ENCODE results near the gene HSD17B4. TPM values are rescaled to one million over a fixed set of nuclear protein-coding genes. Genes with fewer than 3 reads are reported as not detected.

The HSD17B4 gene
- total and polyA plus RNA-seq, 2 of the 13 experiments (the other 11 are each of a cell fraction or from before 2014, with no cell fraction given) = 178 to 399 TPM

DNA sequence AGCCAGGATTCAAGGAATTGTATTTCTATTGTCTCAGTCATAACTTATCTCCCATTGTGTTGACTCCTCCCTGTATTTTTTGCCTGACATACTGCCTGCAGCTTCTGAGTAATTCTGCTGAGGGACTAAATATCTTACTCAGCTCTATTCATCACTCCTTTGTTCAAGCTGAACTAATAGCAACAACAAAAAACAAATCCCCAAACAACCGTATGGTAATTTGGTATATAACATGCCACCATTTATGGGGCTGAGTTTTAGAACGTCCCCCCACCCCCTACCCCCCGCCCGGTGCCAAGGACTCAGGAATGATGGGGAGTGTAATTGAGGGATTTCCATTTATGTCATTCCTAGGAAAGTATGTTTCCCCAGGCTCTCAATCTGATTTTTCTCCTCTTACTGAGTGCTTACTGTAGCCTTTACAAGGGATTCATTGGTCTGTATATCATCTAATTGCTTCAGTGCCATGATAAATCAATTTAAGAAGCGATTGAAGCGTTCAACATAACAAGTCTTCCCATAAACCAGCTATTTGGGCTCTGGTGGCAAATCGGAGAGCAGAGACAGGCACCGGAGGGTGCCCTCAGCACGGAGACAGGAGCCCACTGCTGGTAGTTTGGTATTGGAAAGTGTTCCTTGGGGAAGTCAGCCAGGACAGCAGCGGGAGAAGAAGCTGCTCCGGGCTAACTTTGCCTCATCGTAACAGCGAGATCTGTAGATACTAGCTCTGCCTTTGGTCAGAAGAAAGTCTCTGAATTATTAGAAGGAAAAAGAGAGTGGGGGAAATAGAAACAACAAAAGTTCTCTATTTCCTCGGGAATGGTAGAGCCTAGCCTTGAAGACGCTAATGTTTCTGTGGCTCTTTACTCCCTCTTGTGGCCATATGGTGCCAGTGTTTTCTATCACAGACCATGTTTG lies 40.7 kb upstream of the HSD17B4 start (continued):
- TF ChIP-seq ZNF326 (CRISPR knock-in tag; IDR thresholded peaks at IDR 0.05; ENCODE audit: borderline replicate concordance) (no peak), ZNF256 (CRISPR knock-in tag; conservative IDR thresholded peaks at IDR 0.05) (no peak), ZNF224 (CRISPR knock-in tag; IDR thresholded peaks at IDR 0.05) (no peak), KAT8 (CRISPR knock-in tag; IDR thresholded peaks at IDR 0.05) (no peak), SNAPC2 (CRISPR knock-in tag; IDR thresholded peaks at IDR 0.05) (0 out of 2 replicates have a peak, but pooled peaks have one; percentile 33), NCOA1 (CRISPR knock-in tag; IDR thresholded peaks at IDR 0.05) (no peak), ZNF878 (CRISPR knock-in tag; IDR thresholded peaks at IDR 0.05) (0 out of 2 replicates have a peak, but pooled peaks have one; percentile 47), MAFK (conservative IDR thresholded peaks at IDR 0.05 in 1 of 2, IDR thresholded peaks at IDR 0.05 in 1 of 2; ENCODE audit: low read length in 2 of 2) (peak; percentile 16 to 39; a peak in 1 of 4 replicates), ZNF598 (CRISPR knock-in tag; IDR thresholded peaks at IDR 0.05; ENCODE audit: borderline replicate concordance) (0 out of 2 replicates have a peak, but pooled peaks have one; percentile 26), BCL6 (CRISPR knock-in tag; IDR thresholded peaks at IDR 0.05) (0 out of 2 replicates have a peak, but pooled peaks have one; percentile 6), MAFF (IDR thresholded peaks at IDR 0.05; ENCODE audit: low read depth, low read length) (peak; percentile 38; the same call in 1 of the 2 replicates)
- TF ChIP-seq, protein P1, sequence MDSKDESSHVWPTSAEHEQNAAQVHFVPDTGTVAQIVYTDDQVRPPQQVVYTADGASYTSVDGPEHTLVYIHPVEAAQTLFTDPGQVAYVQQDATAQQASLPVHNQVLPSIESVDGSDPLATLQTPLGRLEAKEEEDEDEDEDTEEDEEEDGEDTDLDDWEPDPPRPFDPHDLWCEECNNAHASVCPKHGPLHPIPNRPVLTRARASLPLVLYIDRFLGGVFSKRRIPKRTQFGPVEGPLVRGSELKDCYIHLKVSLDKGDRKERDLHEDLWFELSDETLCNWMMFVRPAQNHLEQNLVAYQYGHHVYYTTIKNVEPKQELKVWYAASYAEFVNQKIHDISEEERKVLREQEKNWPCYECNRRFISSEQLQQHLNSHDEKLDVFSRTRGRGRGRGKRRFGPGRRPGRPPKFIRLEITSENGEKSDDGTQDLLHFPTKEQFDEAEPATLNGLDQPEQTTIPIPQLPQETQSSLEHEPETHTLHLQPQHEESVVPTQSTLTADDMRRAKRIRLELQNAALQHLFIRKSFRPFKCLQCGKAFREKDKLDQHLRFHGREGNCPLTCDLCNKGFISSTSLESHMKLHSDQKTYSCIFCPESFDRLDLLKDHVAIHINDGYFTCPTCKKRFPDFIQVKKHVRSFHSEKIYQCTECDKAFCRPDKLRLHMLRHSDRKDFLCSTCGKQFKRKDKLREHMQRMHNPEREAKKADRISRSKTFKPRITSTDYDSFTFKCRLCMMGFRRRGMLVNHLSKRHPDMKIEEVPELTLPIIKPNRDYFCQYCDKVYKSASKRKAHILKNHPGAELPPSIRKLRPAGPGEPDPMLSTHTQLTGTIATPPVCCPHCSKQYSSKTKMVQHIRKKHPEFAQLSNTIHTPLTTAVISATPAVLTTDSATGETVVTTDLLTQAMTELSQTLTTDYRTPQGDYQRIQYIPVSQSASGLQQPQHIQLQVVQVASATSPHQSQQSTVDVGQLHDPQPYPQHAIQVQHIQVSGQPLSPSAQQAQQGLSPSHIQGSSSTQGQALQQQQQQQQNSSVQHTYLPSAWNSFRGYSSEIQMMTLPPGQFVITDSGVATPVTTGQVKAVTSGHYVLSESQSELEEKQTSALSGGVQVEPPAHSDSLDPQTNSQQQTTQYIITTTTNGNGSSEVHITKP (CRISPR knock-in tag; IDR thresholded peaks at IDR 0.05; ENCODE audit: low read depth) = peak; percentile 55; the same call in 1 of the 2 replicates
- TF ChIP-seq, protein P2, sequence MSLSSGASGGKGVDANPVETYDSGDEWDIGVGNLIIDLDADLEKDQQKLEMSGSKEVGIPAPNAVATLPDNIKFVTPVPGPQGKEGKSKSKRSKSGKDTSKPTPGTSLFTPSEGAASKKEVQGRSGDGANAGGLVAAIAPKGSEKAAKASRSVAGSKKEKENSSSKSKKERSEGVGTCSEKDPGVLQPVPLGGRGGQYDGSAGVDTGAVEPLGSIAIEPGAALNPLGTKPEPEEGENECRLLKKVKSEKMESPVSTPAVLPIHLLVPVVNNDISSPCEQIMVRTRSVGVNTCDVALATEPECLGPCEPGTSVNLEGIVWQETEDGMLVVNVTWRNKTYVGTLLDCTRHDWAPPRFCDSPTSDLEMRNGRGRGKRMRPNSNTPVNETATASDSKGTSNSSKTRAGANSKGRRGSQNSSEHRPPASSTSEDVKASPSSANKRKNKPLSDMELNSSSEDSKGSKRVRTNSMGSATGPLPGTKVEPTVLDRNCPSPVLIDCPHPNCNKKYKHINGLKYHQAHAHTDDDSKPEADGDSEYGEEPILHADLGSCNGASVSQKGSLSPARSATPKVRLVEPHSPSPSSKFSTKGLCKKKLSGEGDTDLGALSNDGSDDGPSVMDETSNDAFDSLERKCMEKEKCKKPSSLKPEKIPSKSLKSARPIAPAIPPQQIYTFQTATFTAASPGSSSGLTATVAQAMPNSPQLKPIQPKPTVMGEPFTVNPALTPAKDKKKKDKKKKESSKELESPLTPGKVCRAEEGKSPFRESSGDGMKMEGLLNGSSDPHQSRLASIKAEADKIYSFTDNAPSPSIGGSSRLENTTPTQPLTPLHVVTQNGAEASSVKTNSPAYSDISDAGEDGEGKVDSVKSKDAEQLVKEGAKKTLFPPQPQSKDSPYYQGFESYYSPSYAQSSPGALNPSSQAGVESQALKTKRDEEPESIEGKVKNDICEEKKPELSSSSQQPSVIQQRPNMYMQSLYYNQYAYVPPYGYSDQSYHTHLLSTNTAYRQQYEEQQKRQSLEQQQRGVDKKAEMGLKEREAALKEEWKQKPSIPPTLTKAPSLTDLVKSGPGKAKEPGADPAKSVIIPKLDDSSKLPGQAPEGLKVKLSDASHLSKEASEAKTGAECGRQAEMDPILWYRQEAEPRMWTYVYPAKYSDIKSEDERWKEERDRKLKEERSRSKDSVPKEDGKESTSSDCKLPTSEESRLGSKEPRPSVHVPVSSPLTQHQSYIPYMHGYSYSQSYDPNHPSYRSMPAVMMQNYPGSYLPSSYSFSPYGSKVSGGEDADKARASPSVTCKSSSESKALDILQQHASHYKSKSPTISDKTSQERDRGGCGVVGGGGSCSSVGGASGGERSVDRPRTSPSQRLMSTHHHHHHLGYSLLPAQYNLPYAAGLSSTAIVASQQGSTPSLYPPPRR (CRISPR knock-in tag; IDR thresholded peaks at IDR 0.05; ENCODE audit: borderline replicate concordance) = no peak
- TF ChIP-seq, protein P3, sequence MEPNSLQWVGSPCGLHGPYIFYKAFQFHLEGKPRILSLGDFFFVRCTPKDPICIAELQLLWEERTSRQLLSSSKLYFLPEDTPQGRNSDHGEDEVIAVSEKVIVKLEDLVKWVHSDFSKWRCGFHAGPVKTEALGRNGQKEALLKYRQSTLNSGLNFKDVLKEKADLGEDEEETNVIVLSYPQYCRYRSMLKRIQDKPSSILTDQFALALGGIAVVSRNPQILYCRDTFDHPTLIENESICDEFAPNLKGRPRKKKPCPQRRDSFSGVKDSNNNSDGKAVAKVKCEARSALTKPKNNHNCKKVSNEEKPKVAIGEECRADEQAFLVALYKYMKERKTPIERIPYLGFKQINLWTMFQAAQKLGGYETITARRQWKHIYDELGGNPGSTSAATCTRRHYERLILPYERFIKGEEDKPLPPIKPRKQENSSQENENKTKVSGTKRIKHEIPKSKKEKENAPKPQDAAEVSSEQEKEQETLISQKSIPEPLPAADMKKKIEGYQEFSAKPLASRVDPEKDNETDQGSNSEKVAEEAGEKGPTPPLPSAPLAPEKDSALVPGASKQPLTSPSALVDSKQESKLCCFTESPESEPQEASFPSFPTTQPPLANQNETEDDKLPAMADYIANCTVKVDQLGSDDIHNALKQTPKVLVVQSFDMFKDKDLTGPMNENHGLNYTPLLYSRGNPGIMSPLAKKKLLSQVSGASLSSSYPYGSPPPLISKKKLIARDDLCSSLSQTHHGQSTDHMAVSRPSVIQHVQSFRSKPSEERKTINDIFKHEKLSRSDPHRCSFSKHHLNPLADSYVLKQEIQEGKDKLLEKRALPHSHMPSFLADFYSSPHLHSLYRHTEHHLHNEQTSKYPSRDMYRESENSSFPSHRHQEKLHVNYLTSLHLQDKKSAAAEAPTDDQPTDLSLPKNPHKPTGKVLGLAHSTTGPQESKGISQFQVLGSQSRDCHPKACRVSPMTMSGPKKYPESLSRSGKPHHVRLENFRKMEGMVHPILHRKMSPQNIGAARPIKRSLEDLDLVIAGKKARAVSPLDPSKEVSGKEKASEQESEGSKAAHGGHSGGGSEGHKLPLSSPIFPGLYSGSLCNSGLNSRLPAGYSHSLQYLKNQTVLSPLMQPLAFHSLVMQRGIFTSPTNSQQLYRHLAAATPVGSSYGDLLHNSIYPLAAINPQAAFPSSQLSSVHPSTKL (CRISPR knock-in tag; IDR thresholded peaks at IDR 0.05) = 0 out of 2 replicates have a peak, but pooled peaks have one; percentile 24
